Ovary (tissue), 3 donors: Measurements from ENCODE around the gene ITFG1.

Experiments
- EP300 ChIP-seq: sonication (generic); formaldehyde crosslinking; IDR thresholded peaks from one replicate; pipeline ENCODE4 v1.6.1; 2017; ENCODE audit warnings: antibody characterized with exemption
- TF ChIP-seq, protein P1 (sequence below), 3 donors: fragments of 450-650 bp in 2 of 3; fragments of 200-600 bp in 1 of 3; IDR thresholded peaks; one replicate each; pipeline versions ENCODE4 v1.5.1 to v1.8.0; 2016 to 2022; ENCODE audit warnings: antibody characterized with exemption in 3 of 3, mild to moderate bottlenecking in 1 of 3
- donor health status: DM: no; HTN: no; CAD: no.

DNA sequence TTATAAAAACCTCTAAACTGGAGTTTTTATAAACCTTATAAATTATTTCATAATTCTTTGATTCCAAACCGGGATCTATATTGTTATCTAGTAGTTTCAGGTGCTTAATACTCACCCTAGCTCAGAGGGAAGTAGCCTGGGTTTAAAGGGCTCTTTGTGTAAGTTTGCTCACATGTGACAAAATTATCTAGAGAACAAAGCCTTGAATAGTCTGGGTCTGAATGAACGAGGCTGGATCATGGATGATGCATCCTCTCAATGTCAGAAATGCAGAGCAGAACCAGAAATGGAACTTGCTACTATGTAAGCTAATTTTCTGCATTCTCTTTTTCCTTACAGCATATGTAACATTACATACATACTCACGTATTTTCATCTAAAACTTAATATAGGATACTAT lies 213.2 kb downstream of the ITFG1 start:
- TF ChIP-seq, protein P1, sequence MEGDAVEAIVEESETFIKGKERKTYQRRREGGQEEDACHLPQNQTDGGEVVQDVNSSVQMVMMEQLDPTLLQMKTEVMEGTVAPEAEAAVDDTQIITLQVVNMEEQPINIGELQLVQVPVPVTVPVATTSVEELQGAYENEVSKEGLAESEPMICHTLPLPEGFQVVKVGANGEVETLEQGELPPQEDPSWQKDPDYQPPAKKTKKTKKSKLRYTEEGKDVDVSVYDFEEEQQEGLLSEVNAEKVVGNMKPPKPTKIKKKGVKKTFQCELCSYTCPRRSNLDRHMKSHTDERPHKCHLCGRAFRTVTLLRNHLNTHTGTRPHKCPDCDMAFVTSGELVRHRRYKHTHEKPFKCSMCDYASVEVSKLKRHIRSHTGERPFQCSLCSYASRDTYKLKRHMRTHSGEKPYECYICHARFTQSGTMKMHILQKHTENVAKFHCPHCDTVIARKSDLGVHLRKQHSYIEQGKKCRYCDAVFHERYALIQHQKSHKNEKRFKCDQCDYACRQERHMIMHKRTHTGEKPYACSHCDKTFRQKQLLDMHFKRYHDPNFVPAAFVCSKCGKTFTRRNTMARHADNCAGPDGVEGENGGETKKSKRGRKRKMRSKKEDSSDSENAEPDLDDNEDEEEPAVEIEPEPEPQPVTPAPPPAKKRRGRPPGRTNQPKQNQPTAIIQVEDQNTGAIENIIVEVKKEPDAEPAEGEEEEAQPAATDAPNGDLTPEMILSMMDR (IDR thresholded peaks at IDR 0.05) = no peak
- TF ChIP-seq EP300 = no peak
